Stimulated activated CD8-positive, alpha-beta memory T cell treated with anti-CD3 and anti-CD28 coated beads, Interleukin-4, amount 100 ng/mL, for 48 hours (primary cell): ENCODE data around the gene RAPGEF5.

ENCODE experiments used
- DNase-seq: peaks from one replicate; pipeline ENCODE4 v3.0.0-alpha.2; 2020

Gene RAPGEF5

GRCh38 chr7:22356701-22357310, at the start of gene RAPGEF5:
TSS of gene RAPGEF5 (minus strand) at chr7:22357154. CDS start at chr7:22357060, 94 bp downstream.
- DNase-seq, result no peak

GRCh38 chr7:22406715-22407114, 49.8 kb upstream of the RAPGEF5 start:
- DNase-seq, result no peak

GRCh38 chr7:22404421-22405023, 47.6 kb upstream of the RAPGEF5 start:
- no peak for DNase-seq

- DNase-seq, result no peak
These were observed 46.4 kb upstream of the RAPGEF5 start for GRCh38 chr7:22403344-22403743.

- no peak for DNase-seq
These were observed 45.3 kb upstream of the RAPGEF5 start for GRCh38 chr7:22402250-22402649.

- no peak for DNase-seq
These were observed 44.1 kb upstream of the RAPGEF5 start for GRCh38 chr7:22400936-22401553.

GRCh38 chr7:22400150-22400814, 43.3 kb upstream of the RAPGEF5 start:
- no peak for DNase-seq

- DNase-seq, result no peak
These were observed 42.6 kb upstream of the RAPGEF5 start for GRCh38 chr7:22399546-22399945.

- DNase-seq, result no peak
These were observed 42.1 kb upstream of the RAPGEF5 start for GRCh38 chr7:22399091-22399490.

- DNase-seq, result no peak
These were observed 41.0 kb upstream of the RAPGEF5 start for GRCh38 chr7:22397981-22398380.

- no peak for DNase-seq
These were observed 38.3 kb upstream of the RAPGEF5 start for GRCh38 chr7:22395222-22395621.

GRCh38 chr7:22394739-22395138, 37.8 kb upstream of the RAPGEF5 start:
- no peak for DNase-seq

- no peak for DNase-seq
These were observed 37.2 kb upstream of the RAPGEF5 start for GRCh38 chr7:22393913-22394729.

- no peak for DNase-seq
These were observed 33.6 kb upstream of the RAPGEF5 start for GRCh38 chr7:22390516-22390915.

- no peak for DNase-seq
These were observed 32.9 kb upstream of the RAPGEF5 start for GRCh38 chr7:22389892-22390291.

- no peak for DNase-seq
These were observed 30.6 kb upstream of the RAPGEF5 start for GRCh38 chr7:22387583-22387982.

- no peak for DNase-seq
These were observed 29.9 kb upstream of the RAPGEF5 start for GRCh38 chr7:22386865-22387264.

GRCh38 chr7:22386206-22386858, 29.4 kb upstream of the RAPGEF5 start:
- DNase-seq, result no peak

GRCh38 chr7:22385326-22385725, 28.4 kb upstream of the RAPGEF5 start:
- DNase-seq, result no peak

GRCh38 chr7:22380333-22380732, 23.4 kb upstream of the RAPGEF5 start:
- DNase-seq, result no peak

- DNase-seq, result no peak
These were observed 21.4 kb upstream of the RAPGEF5 start for GRCh38 chr7:22378199-22378980.

- no peak for DNase-seq
These were observed 20.7 kb upstream of the RAPGEF5 start for GRCh38 chr7:22377703-22378102.
